GM23338 (cell line): ENCODE measurements around the gene VCL. TPM values are rescaled to one million over a fixed set of nuclear protein-coding genes. Genes with fewer than 3 reads are reported as not detected.

Experiments
- ATAC-seq: fragments of 200-7000 bp; cut with Tn5 transposase; 3 replicates; pipeline ENCODE4 v1.9.1; 2020
- DNase-seq: peaks from one replicate; pipeline ENCODE4 v3.0.0-alpha.2; 2015; ENCODE audit warnings: low spot score
- H2AFZ ChIP-seq: fragments of 200-600 bp; sonication (generic); 2 replicates; pipeline ENCODE4 v1.8.0; 2016; ENCODE audit warnings: antibody characterized with exemption, mild to moderate bottlenecking, moderate library complexity
- H3F3A ChIP-seq: fragments of 200-600 bp; sonication (generic); replicated peaks from 2 replicates; pipeline ENCODE4 v1.8.0; 2017; ENCODE audit warnings: antibody characterized with exemption, mixed run types, low read depth
- H3K27ac ChIP-seq: fragments of 200-600 bp; sonication (generic); 2 replicates; pipeline ENCODE4 v1.6.1; 2016; ENCODE audit warnings: low read depth
- H3K27me3 ChIP-seq: fragments of 200-600 bp; sonication (generic); 2 replicates; pipeline ENCODE4 v1.8.0; 2016; ENCODE audit warnings: mild to moderate bottlenecking, mixed run types, moderate library complexity; ENCODE audit not compliant: insufficient read depth
- H3K36me3 ChIP-seq: fragments of 200-600 bp; sonication (generic); 2 replicates; pipeline ENCODE4 v1.8.0; 2016; ENCODE audit warnings: mild to moderate bottlenecking; ENCODE audit not compliant: insufficient read depth
- H3K4me1 ChIP-seq: fragments of 200-600 bp; sonication (generic); 2 replicates; pipeline ENCODE4 v1.8.0; 2016; ENCODE audit warnings: mild to moderate bottlenecking, moderate library complexity; ENCODE audit not compliant: insufficient read depth
- H3K4me2 ChIP-seq: fragments of 200-600 bp; sonication (generic); 2 replicates; pipeline ENCODE4 v1.7.1; 2017; ENCODE audit warnings: mixed run types
- H3K4me3 ChIP-seq: fragments of 200-600 bp; sonication (generic); 2 replicates; pipeline ENCODE4 v1.6.1; 2016; ENCODE audit warnings: mixed run types
- H3K79me2 ChIP-seq: fragments of 200-600 bp; sonication (generic); replicated peaks from 2 replicates; pipeline ENCODE4 v1.8.0; 2017; ENCODE audit warnings: mild to moderate bottlenecking; ENCODE audit not compliant: insufficient read depth
- H3K9me2 ChIP-seq: fragments of 200-600 bp; sonication (generic); 2 replicates; pipeline ENCODE4 v1.8.0; 2017; ENCODE audit not compliant: insufficient read depth
- H4K20me1 ChIP-seq: fragments of 200-600 bp; sonication (generic); replicated peaks from 2 replicates; pipeline ENCODE4 v1.8.0; 2017; ENCODE audit warnings: mild to moderate bottlenecking; ENCODE audit not compliant: insufficient read depth
- H3K27ac Mint-ChIP-seq: 2 replicates; pipeline ENCODE4 v1.8.0; 2020; ENCODE audit warnings: inconsistent platforms, mild to moderate bottlenecking, moderate library complexity, mixed read lengths
- H3K27me3 Mint-ChIP-seq: 3 replicates; pipeline ENCODE4 v1.8.0; 2022; ENCODE audit warnings: low read depth, mild to moderate bottlenecking, moderate library complexity, mixed read lengths, inconsistent platforms; ENCODE audit not compliant: insufficient read depth, poor library complexity
- H3K36me3 Mint-ChIP-seq: 3 replicates; pipeline ENCODE4 v1.8.0; 2021; ENCODE audit warnings: low read depth, mild to moderate bottlenecking, inconsistent platforms, moderate library complexity, mixed read lengths
- H3K4me1 Mint-ChIP-seq: 3 replicates; pipeline ENCODE4 v1.8.0; 2020; ENCODE audit warnings: mild to moderate bottlenecking, inconsistent platforms, mixed read lengths
- H3K4me3 Mint-ChIP-seq: 3 replicates; pipeline ENCODE4 v1.8.0; 2021; ENCODE audit warnings: moderate library complexity, mild to moderate bottlenecking, inconsistent platforms, mixed read lengths
- H3K9me3 Mint-ChIP-seq: 3 replicates; pipeline ENCODE4 v1.8.0; 2020; ENCODE audit warnings: moderate library complexity, mild to moderate bottlenecking, inconsistent platforms, mixed read lengths
- EZH2 ChIP-seq: fragments of 200-600 bp; sonication (generic); IDR thresholded peaks from one replicate; pipeline ENCODE4 v1.8.0; 2017; ENCODE audit warnings: antibody characterized with exemption, mild to moderate bottlenecking, low read depth; ENCODE audit not compliant: unreplicated experiment
- EZH2phosphoT487 ChIP-seq: fragments of 200-600 bp; sonication (generic); IDR thresholded peaks from one replicate; pipeline ENCODE4 v1.8.1; 2018; ENCODE audit warnings: antibody characterized with exemption; ENCODE audit not compliant: unreplicated experiment
- polyA plus RNA-seq: library from polyadenylated mRNA; unstranded; fragments of >200 nt; fragmentation: Nextera tagmentation; extraction: Ambion mirVana; gene quantifications from 2 replicates; pipeline ENCODE4 v1.2.1, GENCODE V29; 2016
- total RNA-seq: library from RNA; depleted of rRNA; stranded (reverse); fragments of >200 nt; shearing (Covaris generic); gene quantifications from 2 replicates; pipeline ENCODE4 v1.2.3, GENCODE V29; 2014
- TF ChIP-seq, protein P1 (sequence below): fragments of 250-450 bp; sonication (Bioruptor Pico); IDR thresholded peaks from 2 replicates; pipeline ENCODE4 v1.5.0; 2020; ENCODE audit warnings: mild to moderate bottlenecking, moderate library complexity
- TF ChIP-seq, protein P2 (sequence below), 2 experiments: fragments of 200-600 bp in 1 of 2; sonication (generic) in 1 of 2; conservative IDR thresholded peaks; 2 replicates each; pipeline versions ENCODE4 v1.5.1 to v1.6.1; 2016 to 2017; ENCODE audit warnings: antibody characterized with exemption in 2 of 2, low read depth in 2 of 2, mild to moderate bottlenecking in 2 of 2, moderate library complexity in 1 of 2

The VCL gene
- total and polyA plus RNA-seq, 2 experiments from 2014 or later: 60.7 to 254 TPM

GRCh38 chr10:74153123-74153522, 155.2 kb downstream of the VCL start:
- H3K27me3 ChIP-seq: no peaks in the 10 kb centered on the region
- peak overlapping the region; percentile 84 for H3K4me2 ChIP-seq
- H2AFZ ChIP-seq: no peak overlapping the region
- peaks cover 89% of the 10 kb centered on the region for H3K79me2 ChIP-seq
- no peaks in the 10 kb centered on the region for H3K36me3 ChIP-seq
- peak overlapping the region; percentile 76 for H3K4me3 ChIP-seq
- Mint-ChIP-seq H3K4me1 (peaks cover 18% of the 10 kb centered on the region; the same call in 2 of the 3 replicates), H3K27ac (0 out of 2 replicates have a peak overlapping the region, but pooled peaks have one; percentile 22), H3K9me3 (no peaks in the 10 kb centered on the region), H3K36me3 (no peaks in the 10 kb centered on the region; the same call in 2 of the 3 replicates), H3K4me3 (no peak overlapping the region; the same call in 2 of the 3 replicates), H3K27me3 (peaks cover 3% of the 10 kb centered on the region)
- ATAC-seq: no peak
- DNase-seq: peak; percentile 68
- H4K20me1 ChIP-seq: no peaks in the 10 kb centered on the region; the same call in 1 of the 2 replicates
- H3K27ac ChIP-seq: no peak overlapping the region
- no peaks in the 10 kb centered on the region for H3K9me2 ChIP-seq
- TF ChIP-seq, protein P1, sequence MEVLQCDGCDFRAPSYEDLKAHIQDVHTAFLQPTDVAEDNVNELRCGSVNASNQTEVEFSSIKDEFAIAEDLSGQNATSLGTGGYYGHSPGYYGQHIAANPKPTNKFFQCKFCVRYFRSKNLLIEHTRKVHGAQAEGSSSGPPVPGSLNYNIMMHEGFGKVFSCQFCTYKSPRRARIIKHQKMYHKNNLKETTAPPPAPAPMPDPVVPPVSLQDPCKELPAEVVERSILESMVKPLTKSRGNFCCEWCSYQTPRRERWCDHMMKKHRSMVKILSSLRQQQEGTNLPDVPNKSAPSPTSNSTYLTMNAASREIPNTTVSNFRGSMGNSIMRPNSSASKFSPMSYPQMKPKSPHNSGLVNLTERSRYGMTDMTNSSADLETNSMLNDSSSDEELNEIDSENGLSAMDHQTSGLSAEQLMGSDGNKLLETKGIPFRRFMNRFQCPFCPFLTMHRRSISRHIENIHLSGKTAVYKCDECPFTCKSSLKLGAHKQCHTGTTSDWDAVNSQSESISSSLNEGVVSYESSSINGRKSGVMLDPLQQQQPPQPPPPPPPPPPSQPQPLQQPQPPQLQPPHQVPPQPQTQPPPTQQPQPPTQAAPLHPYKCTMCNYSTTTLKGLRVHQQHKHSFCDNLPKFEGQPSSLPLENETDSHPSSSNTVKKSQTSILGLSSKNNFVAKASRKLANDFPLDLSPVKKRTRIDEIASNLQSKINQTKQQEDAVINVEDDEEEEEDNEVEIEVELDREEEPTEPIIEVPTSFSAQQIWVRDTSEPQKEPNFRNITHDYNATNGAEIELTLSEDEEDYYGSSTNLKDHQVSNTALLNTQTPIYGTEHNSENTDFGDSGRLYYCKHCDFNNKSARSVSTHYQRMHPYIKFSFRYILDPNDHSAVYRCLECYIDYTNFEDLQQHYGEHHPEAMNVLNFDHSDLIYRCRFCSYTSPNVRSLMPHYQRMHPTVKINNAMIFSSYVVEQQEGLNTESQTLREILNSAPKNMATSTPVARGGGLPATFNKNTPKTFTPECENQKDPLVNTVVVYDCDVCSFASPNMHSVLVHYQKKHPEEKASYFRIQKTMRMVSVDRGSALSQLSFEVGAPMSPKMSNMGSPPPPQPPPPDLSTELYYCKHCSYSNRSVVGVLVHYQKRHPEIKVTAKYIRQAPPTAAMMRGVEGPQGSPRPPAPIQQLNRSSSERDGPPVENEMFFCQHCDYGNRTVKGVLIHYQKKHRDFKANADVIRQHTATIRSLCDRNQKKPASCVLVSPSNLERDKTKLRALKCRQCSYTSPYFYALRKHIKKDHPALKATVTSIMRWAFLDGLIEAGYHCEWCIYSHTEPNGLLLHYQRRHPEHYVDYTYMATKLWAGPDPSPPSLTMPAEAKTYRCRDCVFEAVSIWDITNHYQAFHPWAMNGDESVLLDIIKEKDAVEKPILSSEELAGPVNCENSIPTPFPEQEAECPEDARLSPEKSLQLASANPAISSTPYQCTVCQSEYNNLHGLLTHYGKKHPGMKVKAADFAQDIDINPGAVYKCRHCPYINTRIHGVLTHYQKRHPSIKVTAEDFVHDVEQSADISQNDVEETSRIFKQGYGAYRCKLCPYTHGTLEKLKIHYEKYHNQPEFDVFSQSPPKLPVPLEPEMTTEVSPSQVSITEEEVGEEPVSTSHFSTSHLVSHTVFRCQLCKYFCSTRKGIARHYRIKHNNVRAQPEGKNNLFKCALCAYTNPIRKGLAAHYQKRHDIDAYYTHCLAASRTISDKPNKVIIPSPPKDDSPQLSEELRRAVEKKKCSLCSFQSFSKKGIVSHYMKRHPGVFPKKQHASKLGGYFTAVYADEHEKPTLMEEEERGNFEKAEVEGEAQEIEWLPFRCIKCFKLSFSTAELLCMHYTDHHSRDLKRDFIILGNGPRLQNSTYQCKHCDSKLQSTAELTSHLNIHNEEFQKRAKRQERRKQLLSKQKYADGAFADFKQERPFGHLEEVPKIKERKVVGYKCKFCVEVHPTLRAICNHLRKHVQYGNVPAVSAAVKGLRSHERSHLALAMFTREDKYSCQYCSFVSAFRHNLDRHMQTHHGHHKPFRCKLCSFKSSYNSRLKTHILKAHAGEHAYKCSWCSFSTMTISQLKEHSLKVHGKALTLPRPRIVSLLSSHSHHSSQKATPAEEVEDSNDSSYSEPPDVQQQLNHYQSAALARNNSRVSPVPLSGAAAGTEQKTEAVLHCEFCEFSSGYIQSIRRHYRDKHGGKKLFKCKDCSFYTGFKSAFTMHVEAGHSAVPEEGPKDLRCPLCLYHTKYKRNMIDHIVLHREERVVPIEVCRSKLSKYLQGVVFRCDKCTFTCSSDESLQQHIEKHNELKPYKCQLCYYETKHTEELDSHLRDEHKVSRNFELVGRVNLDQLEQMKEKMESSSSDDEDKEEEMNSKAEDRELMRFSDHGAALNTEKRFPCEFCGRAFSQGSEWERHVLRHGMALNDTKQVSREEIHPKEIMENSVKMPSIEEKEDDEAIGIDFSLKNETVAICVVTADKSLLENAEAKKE (CRISPR knock-in tag): no peak
- TF ChIP-seq, protein P2, sequence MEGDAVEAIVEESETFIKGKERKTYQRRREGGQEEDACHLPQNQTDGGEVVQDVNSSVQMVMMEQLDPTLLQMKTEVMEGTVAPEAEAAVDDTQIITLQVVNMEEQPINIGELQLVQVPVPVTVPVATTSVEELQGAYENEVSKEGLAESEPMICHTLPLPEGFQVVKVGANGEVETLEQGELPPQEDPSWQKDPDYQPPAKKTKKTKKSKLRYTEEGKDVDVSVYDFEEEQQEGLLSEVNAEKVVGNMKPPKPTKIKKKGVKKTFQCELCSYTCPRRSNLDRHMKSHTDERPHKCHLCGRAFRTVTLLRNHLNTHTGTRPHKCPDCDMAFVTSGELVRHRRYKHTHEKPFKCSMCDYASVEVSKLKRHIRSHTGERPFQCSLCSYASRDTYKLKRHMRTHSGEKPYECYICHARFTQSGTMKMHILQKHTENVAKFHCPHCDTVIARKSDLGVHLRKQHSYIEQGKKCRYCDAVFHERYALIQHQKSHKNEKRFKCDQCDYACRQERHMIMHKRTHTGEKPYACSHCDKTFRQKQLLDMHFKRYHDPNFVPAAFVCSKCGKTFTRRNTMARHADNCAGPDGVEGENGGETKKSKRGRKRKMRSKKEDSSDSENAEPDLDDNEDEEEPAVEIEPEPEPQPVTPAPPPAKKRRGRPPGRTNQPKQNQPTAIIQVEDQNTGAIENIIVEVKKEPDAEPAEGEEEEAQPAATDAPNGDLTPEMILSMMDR (conservative IDR thresholded peaks at IDR 0.05; ENCODE audit: low read depth in 2 of 2): peak; percentile 35 to 64
- no peak for TF ChIP-seq EZH2phosphoT487
- no peak for TF ChIP-seq EZH2
- H3K4me1 ChIP-seq: peaks cover 20% of the 10 kb centered on the region
- H3F3A ChIP-seq: no peaks in the 10 kb centered on the region
